Stimulated activated CD4-positive, alpha-beta T cell treated with anti-CD3 and anti-CD28 coated beads, Interleukin-2, amount 100 ng/mL, for 24 hours (primary cell): Measurements from ENCODE around the gene SKAP1.
"Not testable (repeated sequence)": the region's sequence is repeated elsewhere in the genome, so short reads cannot be mapped to it uniquely, and the experiment has no call there.

Experiments
- DNase-seq, 2 donors: peaks; one replicate each; pipeline ENCODE4 v3.0.0-alpha.2; 2020

The SKAP1 gene

GRCh38 chr17:48429638-48430586 lies at the start of gene SKAP1:
SKAP1 (minus strand) TSS chr17:48430214.
- peak; percentile 73 to 77 for DNase-seq

GRCh38 chr17:48479014-48479402 lies 49.0 kb upstream of the SKAP1 start:
- no peak for DNase-seq

GRCh38 chr17:48478224-48479013 lies 48.4 kb upstream of the SKAP1 start:
- DNase-seq = peak in 1 of 2 donors; percentile 21

GRCh38 chr17:48477221-48477620 lies 47.2 kb upstream of the SKAP1 start:
- DNase-seq = no peak

- DNase-seq = no peak
These were observed 42.6 kb upstream of the SKAP1 start for GRCh38 chr17:48472411-48473281.

- no peak for DNase-seq
These were observed 41.9 kb upstream of the SKAP1 start for GRCh38 chr17:48471817-48472410.

- DNase-seq = no peak
These were observed 40.5 kb upstream of the SKAP1 start for GRCh38 chr17:48470388-48471034.

- no peak for DNase-seq
These were observed 39.2 kb upstream of the SKAP1 start for GRCh38 chr17:48469227-48469626.

- no peak for DNase-seq
These were observed 38.3 kb upstream of the SKAP1 start for GRCh38 chr17:48468299-48468698.

- DNase-seq = no peak
These were observed 35.9 kb upstream of the SKAP1 start for GRCh38 chr17:48465884-48466283.

GRCh38 chr17:48463526-48463925 lies 33.5 kb upstream of the SKAP1 start:
- DNase-seq = no peak

GRCh38 chr17:48462946-48463345 lies 32.9 kb upstream of the SKAP1 start:
- no peak for DNase-seq

- no peak for DNase-seq
These were observed 30.0 kb upstream of the SKAP1 start for GRCh38 chr17:48460052-48460451.

GRCh38 chr17:48459070-48459844 lies 29.2 kb upstream of the SKAP1 start:
- no peak for DNase-seq

- peak; percentile 74 to 76 for DNase-seq
These were observed 27.2 kb upstream of the SKAP1 start for GRCh38 chr17:48457080-48457836.

GRCh38 chr17:48456589-48456988 lies 26.6 kb upstream of the SKAP1 start:
- no peak for DNase-seq

GRCh38 chr17:48455791-48456190 lies 25.8 kb upstream of the SKAP1 start:
- no peak for DNase-seq

GRCh38 chr17:48453447-48453846 lies 23.4 kb upstream of the SKAP1 start:
- no peak for DNase-seq

GRCh38 chr17:48451489-48451888 lies 21.5 kb upstream of the SKAP1 start:
- DNase-seq = no peak

GRCh38 chr17:48449335-48449734 lies 19.3 kb upstream of the SKAP1 start:
- DNase-seq = not testable (repeated sequence)
